ENCODE measurements around the gene NMUR2.

NMUR2 gene

DNA sequence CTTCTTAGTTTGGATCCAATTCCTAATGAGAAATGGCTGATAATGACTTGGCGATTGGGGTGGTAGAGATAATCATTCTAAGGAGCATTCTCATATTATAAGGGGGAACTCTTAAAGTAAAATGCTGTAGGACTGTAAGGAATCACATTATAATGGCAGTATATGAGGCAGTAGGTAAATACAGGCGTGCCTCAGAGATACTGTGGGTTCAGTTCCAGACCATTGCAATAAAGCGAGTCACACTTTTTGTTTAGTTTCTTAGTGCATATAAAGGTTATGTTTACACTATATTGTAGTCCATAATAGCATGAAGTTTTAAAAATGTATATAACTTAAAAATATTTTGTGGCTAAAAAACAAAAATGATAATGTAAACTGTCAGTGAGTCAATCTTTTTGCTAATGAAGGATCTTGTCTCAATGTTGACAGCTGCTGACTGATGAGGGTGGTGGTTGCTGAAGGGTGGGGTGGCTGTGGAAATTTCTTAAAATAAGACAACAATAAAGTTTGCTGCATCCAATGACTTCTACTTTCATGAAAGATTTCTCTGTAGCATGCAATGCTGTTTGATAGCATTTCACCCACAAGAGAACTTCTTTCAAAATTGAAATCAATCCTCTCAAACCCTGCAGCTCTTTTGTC is 15.8 kb downstream of the NMUR2 start:
- Histone ChIP-seq H3K36me3 (ENCODE audit: low read depth) (no peaks in the 10 kb centered on the region), H3K4me1 (ENCODE audit: insufficient read depth, poor library complexity, severe bottlenecking) (no peaks in the 10 kb centered on the region), H3K9me3 (ENCODE audit: severe bottlenecking) (no peaks in the 10 kb centered on the region), H3K4me3 (ENCODE audit: severe bottlenecking) (no peak overlapping the region), H3K27ac (ENCODE audit: poor library complexity, severe bottlenecking) (no peak overlapping the region), H3K27me3 (ENCODE audit: insufficient read depth, poor library complexity, severe bottlenecking) (no peaks in the 10 kb centered on the region)
- TF ChIP-seq, protein P1, sequence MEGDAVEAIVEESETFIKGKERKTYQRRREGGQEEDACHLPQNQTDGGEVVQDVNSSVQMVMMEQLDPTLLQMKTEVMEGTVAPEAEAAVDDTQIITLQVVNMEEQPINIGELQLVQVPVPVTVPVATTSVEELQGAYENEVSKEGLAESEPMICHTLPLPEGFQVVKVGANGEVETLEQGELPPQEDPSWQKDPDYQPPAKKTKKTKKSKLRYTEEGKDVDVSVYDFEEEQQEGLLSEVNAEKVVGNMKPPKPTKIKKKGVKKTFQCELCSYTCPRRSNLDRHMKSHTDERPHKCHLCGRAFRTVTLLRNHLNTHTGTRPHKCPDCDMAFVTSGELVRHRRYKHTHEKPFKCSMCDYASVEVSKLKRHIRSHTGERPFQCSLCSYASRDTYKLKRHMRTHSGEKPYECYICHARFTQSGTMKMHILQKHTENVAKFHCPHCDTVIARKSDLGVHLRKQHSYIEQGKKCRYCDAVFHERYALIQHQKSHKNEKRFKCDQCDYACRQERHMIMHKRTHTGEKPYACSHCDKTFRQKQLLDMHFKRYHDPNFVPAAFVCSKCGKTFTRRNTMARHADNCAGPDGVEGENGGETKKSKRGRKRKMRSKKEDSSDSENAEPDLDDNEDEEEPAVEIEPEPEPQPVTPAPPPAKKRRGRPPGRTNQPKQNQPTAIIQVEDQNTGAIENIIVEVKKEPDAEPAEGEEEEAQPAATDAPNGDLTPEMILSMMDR (IDR thresholded peaks at IDR 0.05; ENCODE audit: poor library complexity, severe bottlenecking), result no peak
- DNase-seq (ENCODE audit: low spot score) (no peak), ATAC-seq (ENCODE audit: low read depth) (peak; percentile 53; the same call in 2 of the 3 replicates)

GRCh38 chr5:152388610-152389009 is 16.5 kb downstream of the NMUR2 start:
- no peak for DNase-seq (ENCODE audit: low spot score)
- TF ChIP-seq, protein P1 (IDR thresholded peaks at IDR 0.05; ENCODE audit: poor library complexity, severe bottlenecking), result no peak
- Histone ChIP-seq H3K4me1 (ENCODE audit: insufficient read depth, poor library complexity, severe bottlenecking) (no peaks in the 10 kb centered on the region), H3K9me3 (ENCODE audit: severe bottlenecking) (no peaks in the 10 kb centered on the region), H3K27me3 (ENCODE audit: insufficient read depth, poor library complexity, severe bottlenecking) (no peaks in the 10 kb centered on the region), H3K27ac (ENCODE audit: poor library complexity, severe bottlenecking) (no peak overlapping the region), H3K36me3 (ENCODE audit: low read depth) (no peaks in the 10 kb centered on the region), H3K4me3 (ENCODE audit: severe bottlenecking) (no peak overlapping the region)
- ATAC-seq (ENCODE audit: low read depth), result no peak

GRCh38 chr5:152380415-152381123 is 24.5 kb downstream of the NMUR2 start:
- Histone ChIP-seq H3K4me1 (ENCODE audit: insufficient read depth, poor library complexity, severe bottlenecking) (no peaks in the 10 kb centered on the region), H3K27ac (ENCODE audit: poor library complexity, severe bottlenecking) (no peak overlapping the region), H3K4me3 (ENCODE audit: severe bottlenecking) (no peak overlapping the region), H3K9me3 (ENCODE audit: severe bottlenecking) (no peaks in the 10 kb centered on the region), H3K36me3 (ENCODE audit: low read depth) (no peaks in the 10 kb centered on the region), H3K27me3 (ENCODE audit: insufficient read depth, poor library complexity, severe bottlenecking) (no peaks in the 10 kb centered on the region)
- ATAC-seq (ENCODE audit: low read depth) (no peak), DNase-seq (ENCODE audit: low spot score) (no peak)
- TF ChIP-seq, protein P1 (IDR thresholded peaks at IDR 0.05; ENCODE audit: poor library complexity, severe bottlenecking), result no peak

DNA sequence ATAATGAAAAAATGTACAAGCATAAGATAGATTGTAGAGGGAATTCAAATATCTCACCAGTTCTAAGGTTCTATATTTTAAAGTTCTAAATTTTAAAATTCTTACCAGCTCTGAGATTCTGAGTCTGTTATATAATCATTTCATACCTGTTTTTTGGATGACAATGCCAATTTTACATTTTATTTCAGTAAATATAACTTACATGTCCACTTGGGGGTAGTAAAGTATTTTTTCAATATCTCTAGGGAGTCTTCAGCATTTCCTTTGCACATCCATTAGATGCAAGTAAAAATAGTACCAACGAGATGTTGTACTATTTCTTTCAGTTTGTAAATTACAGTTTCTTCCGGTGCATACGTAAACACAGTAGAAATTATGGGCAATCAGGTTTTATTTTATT is 25.7 kb downstream of the NMUR2 start:
- Histone ChIP-seq H3K4me1 (ENCODE audit: insufficient read depth, poor library complexity, severe bottlenecking) (no peaks in the 10 kb centered on the region), H3K4me3 (ENCODE audit: severe bottlenecking) (no peak overlapping the region), H3K9me3 (ENCODE audit: severe bottlenecking) (no peaks in the 10 kb centered on the region), H3K27me3 (ENCODE audit: insufficient read depth, poor library complexity, severe bottlenecking) (no peaks in the 10 kb centered on the region), H3K27ac (ENCODE audit: poor library complexity, severe bottlenecking) (no peak overlapping the region), H3K36me3 (ENCODE audit: low read depth) (no peaks in the 10 kb centered on the region)
- ATAC-seq (ENCODE audit: low read depth), result no peak
- no peak for DNase-seq (ENCODE audit: low spot score)
- TF ChIP-seq, protein P1 (IDR thresholded peaks at IDR 0.05; ENCODE audit: poor library complexity, severe bottlenecking), result peak; percentile 11

- Histone ChIP-seq H3K9me3 (ENCODE audit: severe bottlenecking) (no peaks in the 10 kb centered on the region), H3K4me1 (ENCODE audit: insufficient read depth, poor library complexity, severe bottlenecking) (no peaks in the 10 kb centered on the region), H3K36me3 (ENCODE audit: low read depth) (no peaks in the 10 kb centered on the region), H3K27me3 (ENCODE audit: insufficient read depth, poor library complexity, severe bottlenecking) (no peaks in the 10 kb centered on the region), H3K27ac (ENCODE audit: poor library complexity, severe bottlenecking) (no peak overlapping the region), H3K4me3 (ENCODE audit: severe bottlenecking) (no peak overlapping the region)
- DNase-seq (ENCODE audit: low spot score), result no peak
- ATAC-seq (ENCODE audit: low read depth), result peak; percentile 53; the same call in 2 of the 3 replicates
- TF ChIP-seq, protein P1 (IDR thresholded peaks at IDR 0.05; ENCODE audit: poor library complexity, severe bottlenecking), result no peak
These were observed 26.3 kb downstream of the NMUR2 start for GRCh38 chr5:152378730-152379129.
